NCI-H2171 treated with DMSO at 0.1 percent for 48 hours (cell line): ENCODE measurements around the gene SLC39A1.
"Not testable (repeated sequence)": the region's sequence is repeated elsewhere in the genome, so short reads cannot be mapped to it uniquely, and the experiment has no call there.

Source experiments
- DNase-seq: peaks from one replicate; lab custom pipeline; 2025; lab: John Stamatoyannopoulos, UW

The SLC39A1 gene

GRCh38 chr1:153963030-153963849 is at the start of gene SLC39A1:
TSS of gene SLC39A1 (minus strand) at chr1:153963537. CDS start at chr1:153962715, 822 bp downstream.
- DNase-seq, result peak; percentile 99

GRCh38 chr1:154012543-154012942 is 49.2 kb upstream of the SLC39A1 start:
- not testable (repeated sequence) for DNase-seq

- no peak for DNase-seq
These were observed 48.8 kb upstream of the SLC39A1 start for GRCh38 chr1:154012129-154012528.

- DNase-seq, result no peak
These were observed 42.8 kb upstream of the SLC39A1 start for GRCh38 chr1:154006136-154006535.

GRCh38 chr1:154000420-154000819 is 37.1 kb upstream of the SLC39A1 start:
- no peak for DNase-seq

- not testable (repeated sequence) for DNase-seq
These were observed 33.5 kb upstream of the SLC39A1 start for GRCh38 chr1:153996882-153997281.

- DNase-seq, result no peak
These were observed 32.3 kb upstream of the SLC39A1 start for GRCh38 chr1:153995640-153996039.

- DNase-seq, result no peak
These were observed 31.9 kb upstream of the SLC39A1 start for GRCh38 chr1:153995202-153995601.

- no peak for DNase-seq
These were observed 28.5 kb upstream of the SLC39A1 start for GRCh38 chr1:153991806-153992205.

GRCh38 chr1:153991151-153991630 is 27.9 kb upstream of the SLC39A1 start:
- no peak for DNase-seq

- DNase-seq, result peak; percentile 98
These were observed 27.3 kb upstream of the SLC39A1 start, which contains the start of gene RPS27 for GRCh38 chr1:153990468-153991150. TSS of gene RPS27 (plus strand) at chr1:153990762. CDS start at chr1:153990797, 35 bp downstream.

- DNase-seq, result no peak
These were observed 24.3 kb upstream of the SLC39A1 start for GRCh38 chr1:153987621-153988020.

GRCh38 chr1:153985941-153986761 is 22.8 kb upstream of the SLC39A1 start, which contains the start of gene RAB13:
TSS of gene RAB13 (minus strand) at chr1:153986339. CDS start at chr1:153986236, 103 bp downstream.
- DNase-seq, result no peak

GRCh38 chr1:153985341-153985912 is 22.1 kb upstream of the SLC39A1 start:
- DNase-seq, result no peak

- no peak for DNase-seq
These were observed 21.0 kb upstream of the SLC39A1 start for GRCh38 chr1:153984123-153984894.

- DNase-seq, result not testable (repeated sequence)
These were observed 18.4 kb upstream of the SLC39A1 start for GRCh38 chr1:153981735-153982134.

- not testable (repeated sequence) for DNase-seq
These were observed 15.8 kb upstream of the SLC39A1 start for GRCh38 chr1:153979091-153979490.

- no peak for DNase-seq
These were observed 15.1 kb upstream of the SLC39A1 start for GRCh38 chr1:153978274-153978909.

- peak; percentile 87 for DNase-seq
These were observed 14.2 kb upstream of the SLC39A1 start, which contains the start of gene JTB for GRCh38 chr1:153977250-153978240. TSS of gene JTB (minus strand) at chr1:153977674. CDS start at chr1:153977252, 422 bp downstream.
